Aorta (tissue), 5 donors: ENCODE measurements around the gene PODXL. TPM values are rescaled to one million over a fixed set of nuclear protein-coding genes. Genes with fewer than 3 reads are reported as not detected.

ENCODE experiments used
- ATAC-seq: fragments of 200-7000 bp; cut with Tn5 transposase; one replicate; pipeline ENCODE4 v1.9.1; 2022; ENCODE audit warnings: moderate library complexity; ENCODE audit not compliant: low FRiP score
- DNase-seq, 2 donors: peaks; one replicate each; pipeline ENCODE4 v3.0.0-alpha.2; 2020
- H3K27ac ChIP-seq, 2 donors: one replicate each; pipeline ENCODE4 v1.5.1; 2013; ENCODE audit warnings: low read length in 2 of 2, mild to moderate bottlenecking in 2 of 2, moderate library complexity in 2 of 2, control low read depth in 1 of 2, inconsistent platforms in 1 of 2, low read depth in 1 of 2
- H3K27me3 ChIP-seq, 2 donors: one replicate each; pipeline ENCODE4 v1.6.1; 2013; ENCODE audit warnings: control low read depth in 1 of 2, low read length in 1 of 2, mild to moderate bottlenecking in 1 of 2, moderate library complexity in 1 of 2; ENCODE audit not compliant: insufficient read depth in 2 of 2, control insufficient read depth in 1 of 2
- H3K36me3 ChIP-seq, 2 donors: one replicate each; pipeline ENCODE4 v1.6.1; 2013; ENCODE audit warnings: control low read depth in 1 of 2, low read length in 1 of 2, mild to moderate bottlenecking in 1 of 2; ENCODE audit not compliant: insufficient read depth in 2 of 2, control insufficient read depth in 1 of 2
- H3K4me1 ChIP-seq, 2 donors: one replicate each; pipeline ENCODE4 v1.6.1; 2013; ENCODE audit warnings: low read length in 2 of 2, control low read depth in 1 of 2, mild to moderate bottlenecking in 1 of 2, moderate library complexity in 1 of 2; ENCODE audit not compliant: insufficient read depth in 2 of 2, control insufficient read depth in 1 of 2
- H3K4me3 ChIP-seq, 2 donors: one replicate each; pipeline ENCODE4 v1.5.1; 2013; ENCODE audit warnings: low read length in 2 of 2, control low read depth in 1 of 2, mild to moderate bottlenecking in 1 of 2
- H3K9me3 ChIP-seq: one replicate; pipeline ENCODE4 v1.6.1; 2013; ENCODE audit warnings: mild to moderate bottlenecking, low read length; ENCODE audit not compliant: control insufficient read depth
- WGBS, 2 donors: extraction: QIAGEN DNeasy Blood & Tissue Kit; methylation state at CpG; one replicate each; pipeline ENCODE4 v1.1.7; 2013; 5-methylcytosine and 5-hydroxymethylcytosine counted together
- intact Hi-C, 2 donors: fragments of 100-400 bp; cut with DNase I; formaldehyde crosslinking; loops; one replicate each; pipeline versions ENCODE4 v1.14.2 to v1.15.0; 2022
- polyA plus RNA-seq, 2 donors: library from polyadenylated mRNA; stranded (reverse); fragments of 200-250 nt; gene quantifications; one replicate each; pipeline ENCODE4 v1.2.3, GENCODE V29; 2013
- total RNA-seq, 2 donors: library from RNA; stranded (reverse); fragmentation: NEBNext Ultra II Directional; extraction: Animal tissue kit (Norgen Biotek cat#: 25700); gene quantifications; one replicate each; pipeline ENCODE4 v1.2.1, GENCODE V29; 2021
- donor health status: healthy with polysubstance abuse.
- donor health status: Bipolar disorder and iron deficiency.
- donor health status: DM: no; HTN: no; CAD: no.
- donor health status: DM: no; HTN: no; CAD: no.
- donor health status: DM: yes; HTN: yes; CAD: no.

PODXL gene
- total and polyA plus RNA-seq, 4 donors, result 1.7 to 55.5 (median 14.6) TPM

GRCh38 chr7:131500357-131500756 lies 56.1 kb downstream of the PODXL start:
- DNase-seq (no peak), ATAC-seq (no peak)
- Histone ChIP-seq H3K27ac (no peak overlapping the region), H3K9me3 (no peaks in the 10 kb centered on the region), H3K4me3 (no peak overlapping the region), H3K4me1 (peaks cover 0 to 4% of the 10 kb centered on the region in 2 donors), H3K27me3 (no peaks in the 10 kb centered on the region), H3K36me3 (peaks cover 0 to 3% of the 10 kb centered on the region in 2 donors)
- 93 to 100% methylated on average over 1 of the region's 1 CpG for WGBS, 2 donors
- intact Hi-C loops, result no loop called here

GRCh38 chr7:131499801-131500200 lies 56.6 kb downstream of the PODXL start:
- ATAC-seq (no peak), DNase-seq (no peak)
- peaks cover 0 to 4% of the 10 kb centered on the region in 2 donors for H3K4me1 ChIP-seq
- no peak overlapping the region for H3K4me3 ChIP-seq
- H3K9me3 ChIP-seq, result no peaks in the 10 kb centered on the region
- no peaks in the 10 kb centered on the region for H3K27me3 ChIP-seq
- H3K27ac ChIP-seq, result no peak overlapping the region
- intact Hi-C loops, result no loop called here
- peaks cover 0 to 3% of the 10 kb centered on the region in 2 donors for H3K36me3 ChIP-seq
- 93 to 95% methylated on average over 6 of the region's 6 CpGs for WGBS, 2 donors

GRCh38 chr7:131498237-131498885 lies 58.1 kb downstream of the PODXL start:
- no peak overlapping the region for H3K4me3 ChIP-seq
- H3K9me3 ChIP-seq, result no peaks in the 10 kb centered on the region
- H3K36me3 ChIP-seq, result peaks cover 0 to 3% of the 10 kb centered on the region in 2 donors
- no peak for DNase-seq
- H3K27me3 ChIP-seq, result no peaks in the 10 kb centered on the region
- peak; percentile 45 for ATAC-seq
- H3K27ac ChIP-seq, result no peak overlapping the region
- H3K4me1 ChIP-seq, result peaks cover 0 to 4% of the 10 kb centered on the region in 2 donors
- intact Hi-C loops, result no loop called here
- WGBS, 2 donors, result 88 to 92% methylated on average over 4 of the region's 4 CpGs

GRCh38 chr7:131497454-131497853 lies 59.0 kb downstream of the PODXL start:
- no peak for ATAC-seq
- H3K27ac ChIP-seq, result no peak overlapping the region
- intact Hi-C loops, result no loop called here
- no peak for DNase-seq
- H3K4me3 ChIP-seq, result no peak overlapping the region
- no peaks in the 10 kb centered on the region for H3K9me3 ChIP-seq
- peaks cover 0 to 3% of the 10 kb centered on the region in 2 donors for H3K36me3 ChIP-seq
- no peaks in the 10 kb centered on the region for H3K27me3 ChIP-seq
- WGBS, 2 donors, result 71 to 72% methylated on average over 7 of the region's 7 CpGs
- H3K4me1 ChIP-seq, result peaks cover 0 to 4% of the 10 kb centered on the region in 2 donors

GRCh38 chr7:131495669-131496498 lies 60.5 kb downstream of the PODXL start:
- H3K36me3 ChIP-seq, result peaks cover 0 to 3% of the 10 kb centered on the region in 2 donors
- ATAC-seq (no peak), DNase-seq (no peak)
- WGBS, 2 donors, result 79 to 95% methylated on average over 7 of the region's 7 CpGs
- intact Hi-C loops, result no loop called here
- no peaks in the 10 kb centered on the region for H3K9me3 ChIP-seq
- no peak overlapping the region for H3K4me3 ChIP-seq
- H3K27ac ChIP-seq, result no peak overlapping the region
- peaks cover 0 to 4% of the 10 kb centered on the region in 2 donors for H3K4me1 ChIP-seq
- H3K27me3 ChIP-seq, result no peaks in the 10 kb centered on the region

- ATAC-seq, result no peak
- DNase-seq, result no peak
- H3K4me1 ChIP-seq, result peaks cover 0 to 4% of the 10 kb centered on the region in 2 donors
- no peaks in the 10 kb centered on the region for H3K9me3 ChIP-seq
- H3K27ac ChIP-seq, result no peak overlapping the region
- intact Hi-C loops, result no loop called here
- H3K27me3 ChIP-seq, result no peaks in the 10 kb centered on the region
- no peak overlapping the region for H3K4me3 ChIP-seq
- peaks cover 0 to 3% of the 10 kb centered on the region in 2 donors for H3K36me3 ChIP-seq
- 98% methylated on average over 2 of the region's 2 CpGs for WGBS, 2 donors
These were observed 62.2 kb downstream of the PODXL start for GRCh38 chr7:131494182-131494581.

- Histone ChIP-seq H3K4me3 (no peak overlapping the region), H3K27ac (no peak overlapping the region), H3K36me3 (peaks cover 0 to 3% of the 10 kb centered on the region in 2 donors), H3K9me3 (no peaks in the 10 kb centered on the region), H3K4me1 (peaks cover 0 to 4% of the 10 kb centered on the region in 2 donors), H3K27me3 (no peaks in the 10 kb centered on the region)
- DNase-seq, result no peak
- intact Hi-C loops, result no loop called here
- ATAC-seq, result no peak
These were observed 62.8 kb downstream of the PODXL start for GRCh38 chr7:131493581-131493980.

GRCh38 chr7:131493081-131493480 lies 63.3 kb downstream of the PODXL start:
- ATAC-seq (no peak), DNase-seq (no peak)
- peaks cover 0 to 3% of the 10 kb centered on the region in 2 donors for H3K36me3 ChIP-seq
- H3K27me3 ChIP-seq, result no peaks in the 10 kb centered on the region
- H3K4me3 ChIP-seq, result no peak overlapping the region
- no peak overlapping the region for H3K27ac ChIP-seq
- WGBS, 2 donors, result 89 to 93% methylated on average over 2 of the region's 2 CpGs
- H3K9me3 ChIP-seq, result no peaks in the 10 kb centered on the region
- peaks cover 0 to 4% of the 10 kb centered on the region in 2 donors for H3K4me1 ChIP-seq
- intact Hi-C loops, result no loop called here

- WGBS, 2 donors, result 96 to 97% methylated on average over 4 of the region's 4 CpGs
- Histone ChIP-seq H3K4me1 (peaks cover 3 to 4% of the 10 kb centered on the region in 2 donors), H3K4me3 (no peak overlapping the region), H3K9me3 (no peaks in the 10 kb centered on the region), H3K27ac (no peak overlapping the region), H3K36me3 (peaks cover 0 to 3% of the 10 kb centered on the region in 2 donors), H3K27me3 (no peaks in the 10 kb centered on the region)
- intact Hi-C loops, result no loop called here
- DNase-seq (no peak), ATAC-seq (no peak)
These were observed 66.5 kb downstream of the PODXL start for GRCh38 chr7:131489881-131490280.
